Effector CD4-positive, alpha-beta T cell (primary cell): ENCODE measurements around the gene TIMM44.

Experiments
- DNase-seq: peaks from one replicate; pipeline ENCODE4 v3.0.0-alpha.2; 2020
- total RNA-seq: gene quantifications from one replicate; lab custom pipeline; 2026; lab: John Stamatoyannopoulos, UW

The TIMM44 gene, protein sequence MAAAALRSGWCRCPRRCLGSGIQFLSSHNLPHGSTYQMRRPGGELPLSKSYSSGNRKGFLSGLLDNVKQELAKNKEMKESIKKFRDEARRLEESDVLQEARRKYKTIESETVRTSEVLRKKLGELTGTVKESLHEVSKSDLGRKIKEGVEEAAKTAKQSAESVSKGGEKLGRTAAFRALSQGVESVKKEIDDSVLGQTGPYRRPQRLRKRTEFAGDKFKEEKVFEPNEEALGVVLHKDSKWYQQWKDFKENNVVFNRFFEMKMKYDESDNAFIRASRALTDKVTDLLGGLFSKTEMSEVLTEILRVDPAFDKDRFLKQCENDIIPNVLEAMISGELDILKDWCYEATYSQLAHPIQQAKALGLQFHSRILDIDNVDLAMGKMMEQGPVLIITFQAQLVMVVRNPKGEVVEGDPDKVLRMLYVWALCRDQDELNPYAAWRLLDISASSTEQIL
- total RNA-seq: 37.3 reads per million, percentile 61 among the genes with 10 or more reads in this experiment

DNA sequence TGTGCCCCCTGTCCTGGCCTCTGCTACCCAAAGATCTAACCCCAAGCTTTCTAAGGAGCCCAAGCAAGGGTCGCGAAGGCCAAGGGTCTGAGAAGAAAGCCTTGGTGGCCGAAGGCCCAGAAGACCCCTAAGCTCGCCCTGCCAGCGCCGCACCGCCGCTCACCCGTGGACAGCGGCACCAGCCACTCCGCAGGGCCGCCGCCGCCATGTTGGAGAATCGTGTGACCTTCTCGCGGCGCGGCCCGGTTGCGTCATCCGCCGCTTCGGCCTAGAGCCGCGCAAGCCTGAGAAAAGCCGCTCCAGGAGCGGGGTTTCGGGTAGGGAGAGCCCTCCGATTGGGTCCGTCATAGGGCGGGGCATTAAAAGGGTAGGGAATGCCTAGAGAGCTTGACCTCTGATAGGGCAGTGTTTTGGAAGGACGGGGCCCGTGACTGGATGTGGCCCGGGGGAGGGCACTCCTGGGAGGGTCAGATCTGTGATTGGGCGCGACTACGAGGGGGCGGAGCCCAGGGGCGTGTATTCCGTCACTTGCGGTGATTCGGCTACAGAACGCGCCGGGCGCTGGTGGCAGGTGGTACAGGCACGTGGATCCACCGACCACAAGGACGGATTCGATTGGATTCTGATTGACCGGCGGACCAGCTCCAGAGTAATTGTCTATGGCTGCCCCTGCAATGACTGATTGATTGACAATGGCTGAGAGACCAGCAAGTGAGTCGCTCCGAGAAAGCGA lies at the start of gene TIMM44:
TSS of gene TIMM44 (minus strand) at position 223 of the 733 bp plus-strand sequence. CDS start at position 208, 15 bp downstream.
- DNase-seq: peak; percentile 97

DNA sequence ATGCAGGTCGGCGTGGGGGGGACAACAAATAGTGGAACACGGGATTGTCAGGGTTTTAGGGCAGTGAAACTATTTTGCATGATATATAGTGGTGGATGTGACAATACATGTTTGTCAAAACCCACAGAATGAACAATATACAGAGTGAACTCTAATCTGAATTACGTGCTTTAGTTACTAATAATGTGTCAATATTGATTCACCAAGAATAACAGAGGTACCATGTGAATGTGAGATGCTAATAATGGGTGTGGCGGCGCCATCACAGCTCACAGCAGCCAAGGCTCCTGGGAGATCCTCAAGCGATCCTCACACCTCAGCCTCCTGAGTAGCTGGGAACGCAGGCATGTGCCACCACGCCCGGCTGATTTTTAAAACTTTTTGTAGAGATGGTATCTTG lies 49.1 kb upstream of the TIMM44 start:
- no peak for DNase-seq

DNA sequence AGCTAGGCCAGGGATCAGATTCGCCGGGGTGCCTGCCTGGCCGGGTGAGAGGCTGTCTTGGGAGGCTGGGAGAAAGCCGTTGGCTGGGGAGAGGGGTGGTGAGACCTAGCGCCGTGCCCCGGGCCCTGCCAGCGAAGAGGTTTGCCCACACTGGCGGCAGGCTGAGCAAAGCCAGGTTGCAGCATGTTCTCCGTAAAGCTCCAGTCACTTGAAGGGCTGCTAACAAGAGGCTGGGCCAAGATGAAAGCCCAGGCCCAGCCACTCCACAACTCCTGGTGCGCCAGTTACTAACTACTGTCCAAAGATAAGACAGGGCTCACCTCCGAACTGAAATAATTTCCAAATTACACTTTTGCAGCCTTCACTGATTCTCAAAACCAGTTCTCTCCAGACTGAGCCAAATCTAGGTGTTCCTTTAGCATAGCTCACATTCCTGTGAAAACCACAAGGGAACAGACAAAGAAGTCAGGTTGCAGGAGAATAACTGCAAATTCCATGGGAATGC lies 45.7 kb upstream of the TIMM44 start:
- no peak for DNase-seq

DNA sequence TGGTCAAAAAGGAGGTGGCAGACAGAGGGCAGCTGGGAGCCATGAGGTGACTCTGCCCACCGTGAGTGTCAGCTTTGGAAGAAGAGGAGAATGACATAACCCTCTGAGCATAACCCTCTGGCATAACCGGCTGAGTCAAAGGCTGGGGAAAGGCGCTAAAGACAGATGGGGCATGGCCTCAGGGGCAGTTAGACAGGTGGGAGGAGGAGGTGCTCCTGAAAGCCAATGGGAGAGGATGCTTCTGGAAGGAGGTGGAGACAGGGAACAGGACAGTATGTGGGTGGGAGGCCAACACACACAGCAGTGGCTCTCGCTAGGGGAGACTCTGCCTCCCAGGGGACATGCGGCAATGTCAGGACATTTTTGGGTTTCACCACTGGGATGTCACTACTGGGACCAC lies 44.8 kb upstream of the TIMM44 start:
- DNase-seq: no peak

DNA sequence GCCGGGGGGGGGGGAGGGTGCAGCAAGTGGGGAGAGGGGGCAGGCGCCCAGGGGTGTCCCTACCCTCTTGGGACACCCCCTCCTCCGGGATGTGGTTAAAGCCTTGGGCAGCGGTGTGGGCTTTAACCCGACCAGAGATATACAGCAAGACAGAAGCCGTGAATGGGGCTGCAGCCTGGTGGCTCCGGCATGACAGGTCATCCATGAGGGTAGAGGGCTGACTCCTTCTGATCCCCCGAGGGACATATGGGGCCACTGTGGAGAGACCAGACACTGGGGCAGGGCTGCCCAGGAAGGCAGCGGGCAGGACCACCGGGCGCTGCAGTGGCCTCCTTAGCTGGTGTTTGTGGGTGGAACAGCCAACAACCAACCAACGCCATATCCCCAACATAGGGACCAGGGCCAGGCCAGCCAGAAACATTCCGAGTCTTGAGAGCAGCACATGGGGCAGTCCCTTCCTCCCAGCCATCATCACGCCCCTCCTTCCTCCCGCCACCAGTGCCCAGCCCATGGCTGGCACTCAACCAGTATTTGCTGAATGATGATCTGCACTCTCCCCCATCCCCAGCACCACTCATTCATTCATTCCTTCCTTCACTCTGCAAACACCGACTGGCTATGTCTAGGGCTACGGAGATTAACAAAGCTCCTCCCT lies 43.8 kb upstream of the TIMM44 start:
- no peak for DNase-seq

DNA sequence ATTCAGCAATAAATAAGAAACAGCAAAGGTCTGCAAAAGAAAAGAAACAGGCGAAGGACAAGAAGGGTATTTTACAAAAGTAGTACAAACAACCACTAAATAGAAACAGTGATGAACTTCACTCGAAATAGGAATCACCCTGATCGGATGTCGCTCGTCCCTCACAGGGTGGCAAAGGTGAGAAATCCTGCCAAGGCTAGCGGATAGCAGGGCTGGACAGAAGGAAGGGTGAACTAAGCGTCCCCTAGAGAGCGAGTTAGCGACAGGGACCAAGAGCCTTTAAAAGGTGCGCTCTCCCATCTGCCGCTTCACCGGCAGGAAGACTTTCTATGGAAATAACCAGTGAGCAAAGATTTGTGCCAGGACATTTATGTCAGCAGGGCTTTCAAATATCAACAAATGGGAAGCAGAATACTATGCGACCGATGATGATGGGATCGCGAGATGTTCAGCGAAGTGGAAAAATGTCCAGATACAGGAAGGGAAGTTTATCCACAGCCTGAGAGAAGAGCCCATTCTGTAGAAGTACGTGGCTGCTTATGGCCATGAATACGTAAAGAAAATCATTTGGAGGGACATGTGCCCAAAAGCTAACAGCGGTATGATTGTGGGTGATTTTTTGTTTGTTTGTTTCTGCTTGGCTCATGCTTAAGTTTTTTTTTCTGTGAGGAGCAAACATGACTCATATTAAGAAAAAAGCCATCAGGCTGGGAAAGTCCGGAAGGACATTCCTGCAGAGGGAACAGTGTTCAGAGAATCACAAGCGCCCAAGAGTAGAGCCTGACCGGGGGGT lies 43.1 kb upstream of the TIMM44 start:
- DNase-seq: no peak

DNA sequence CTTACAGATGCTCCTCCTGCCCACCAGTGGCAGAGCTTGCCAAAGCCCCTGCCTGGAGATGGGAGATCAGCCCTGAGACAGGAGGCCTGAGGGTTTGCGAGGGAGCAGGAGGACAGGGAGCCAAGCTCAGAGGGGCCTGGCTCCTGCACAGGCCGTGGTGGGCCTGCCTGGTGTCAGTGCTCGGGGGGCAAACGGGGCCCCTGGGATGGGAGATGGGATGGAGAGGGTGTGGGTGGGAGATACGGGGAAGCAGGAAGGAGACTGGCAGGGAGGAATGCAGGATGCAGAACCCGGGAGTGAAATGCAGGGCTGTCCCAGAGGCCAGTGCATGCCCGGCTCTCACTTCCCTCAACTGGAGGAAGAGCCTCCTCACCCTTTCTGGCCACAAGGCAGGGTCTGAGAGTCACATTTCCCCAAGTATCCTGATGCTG lies 42.0 kb upstream of the TIMM44 start:
- DNase-seq: no peak

DNA sequence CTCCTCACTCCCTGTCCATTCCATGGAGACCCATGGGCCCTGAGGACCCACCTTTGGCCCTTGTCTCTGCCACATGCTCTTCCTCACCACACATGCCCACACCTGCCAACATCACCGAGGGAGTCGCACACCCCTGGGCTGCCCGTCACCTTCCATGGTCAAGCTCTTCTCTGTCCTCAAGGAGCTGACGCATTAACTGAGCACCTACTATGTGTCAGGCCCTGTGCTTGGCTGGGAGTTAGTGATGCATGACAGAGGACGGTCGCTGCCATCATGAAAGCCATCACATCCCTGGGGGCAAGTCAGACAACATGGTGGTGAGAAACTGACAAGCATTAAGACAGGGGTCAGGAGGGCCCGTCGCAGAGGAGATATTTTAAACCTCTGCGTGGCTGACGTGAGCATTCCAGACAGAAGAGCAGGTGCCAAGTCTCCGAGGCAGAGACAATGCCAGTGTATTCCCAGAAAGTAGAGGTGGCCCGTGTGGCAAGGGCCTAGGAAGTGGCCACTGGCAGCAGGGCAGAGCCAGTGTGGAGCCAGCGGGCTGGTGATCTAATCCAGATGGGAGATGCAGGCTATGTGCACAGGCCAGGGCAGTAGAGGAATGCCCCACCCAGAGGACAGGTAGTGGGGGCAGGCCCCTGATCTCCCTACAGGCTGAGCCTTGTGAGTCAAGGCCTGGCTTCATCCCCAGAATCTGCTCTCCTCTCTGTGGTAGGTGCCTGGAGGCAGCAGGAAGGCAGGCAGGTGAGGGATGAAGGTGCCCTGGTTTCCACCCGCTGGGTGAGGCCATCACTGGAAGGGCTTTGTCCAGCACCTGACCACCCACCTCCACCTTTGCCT lies 40.8 kb upstream of the TIMM44 start:
- no peak for DNase-seq

DNA sequence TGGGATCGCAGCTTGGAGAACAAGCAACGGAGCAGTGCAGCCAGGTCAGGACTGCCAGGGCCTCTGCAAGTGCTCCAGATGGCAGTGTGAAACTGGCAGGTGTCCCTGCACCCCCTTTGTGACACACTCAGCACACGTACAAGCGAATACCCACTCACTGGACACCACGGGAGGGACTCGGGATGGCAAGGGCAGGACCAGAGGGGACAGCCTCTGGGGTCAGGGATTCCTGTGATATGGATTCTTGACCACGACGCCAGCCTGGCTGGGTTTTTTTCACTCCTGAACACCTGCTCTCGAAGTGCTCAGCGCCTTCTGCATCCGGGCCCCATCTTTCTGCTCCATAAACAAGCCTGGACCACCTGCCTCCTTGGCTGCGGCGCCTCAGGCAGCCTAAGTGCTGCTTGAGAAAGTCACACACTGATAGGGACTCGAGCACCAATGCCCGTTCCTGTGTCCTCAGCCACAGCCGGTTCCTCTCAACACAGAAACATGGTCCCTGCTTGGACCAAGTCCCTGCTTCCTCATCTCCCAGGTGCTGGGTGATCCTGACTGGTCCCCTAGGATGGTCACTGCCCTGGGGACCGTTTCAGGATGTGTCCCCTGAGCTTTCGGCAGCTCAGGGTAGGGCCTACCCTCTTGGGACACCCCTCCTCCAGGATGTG lies 40.0 kb upstream of the TIMM44 start:
- no peak for DNase-seq

DNA sequence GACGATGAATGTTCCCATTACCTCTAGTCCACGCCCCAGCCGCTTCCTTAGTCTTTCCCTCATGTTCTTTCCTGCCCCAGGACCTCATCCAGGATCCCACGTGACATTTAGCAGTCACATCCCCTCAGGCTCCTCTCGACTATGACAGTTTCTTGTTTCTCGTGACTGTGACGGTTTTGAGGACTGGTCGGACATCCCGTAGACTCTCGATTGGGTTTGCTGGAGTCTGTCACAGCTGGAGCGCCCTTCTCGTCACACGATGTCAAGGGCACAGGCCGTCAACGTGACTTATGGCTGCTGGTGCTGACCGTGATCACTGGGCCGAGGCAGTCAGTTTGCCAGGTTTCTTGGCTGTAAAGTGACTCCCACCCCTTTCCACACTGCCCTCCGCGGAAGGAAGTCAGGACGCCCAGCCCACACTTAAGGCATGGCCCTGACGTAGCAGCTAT lies 39.2 kb upstream of the TIMM44 start:
- DNase-seq: no peak

DNA sequence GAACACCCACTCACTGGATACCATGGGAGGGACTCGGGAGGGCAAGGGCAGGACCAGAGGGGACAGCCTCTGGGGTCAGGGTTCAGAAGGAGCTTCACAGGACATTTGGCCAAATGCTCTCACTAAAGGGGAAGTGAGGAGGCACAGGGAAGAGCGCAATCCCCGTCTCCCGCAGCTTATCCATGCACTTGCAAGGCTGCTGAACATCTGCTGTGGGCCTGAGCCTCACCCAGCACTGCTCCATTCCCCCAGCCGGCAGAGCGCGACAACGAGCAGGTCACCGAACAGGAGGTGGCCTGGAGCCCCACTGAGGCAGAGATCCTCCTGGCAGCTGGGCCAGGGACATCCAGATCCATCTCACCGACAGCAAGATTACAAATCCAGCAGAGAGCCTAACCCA lies 38.6 kb upstream of the TIMM44 start:
- no peak for DNase-seq

DNA sequence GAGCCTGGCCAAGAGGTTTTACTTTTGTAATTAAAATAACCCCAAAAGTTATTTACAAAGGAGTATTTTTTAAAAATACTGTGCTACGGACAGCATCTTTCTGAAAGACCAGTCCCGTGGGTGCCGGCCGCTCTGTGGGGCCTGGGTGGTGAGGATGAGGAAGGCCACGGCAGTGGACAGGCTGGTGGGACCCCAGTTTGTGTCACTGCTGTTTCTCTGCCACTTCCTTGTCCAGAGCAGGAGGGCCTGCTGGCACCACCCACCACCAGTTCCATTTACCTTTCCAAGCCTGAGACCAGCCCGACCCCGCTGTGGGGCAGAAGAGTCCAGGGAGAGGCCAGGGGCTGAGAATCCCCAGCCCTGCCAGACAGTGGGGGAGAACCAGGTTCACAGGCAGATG lies 38.2 kb upstream of the TIMM44 start:
- DNase-seq: no peak

DNA sequence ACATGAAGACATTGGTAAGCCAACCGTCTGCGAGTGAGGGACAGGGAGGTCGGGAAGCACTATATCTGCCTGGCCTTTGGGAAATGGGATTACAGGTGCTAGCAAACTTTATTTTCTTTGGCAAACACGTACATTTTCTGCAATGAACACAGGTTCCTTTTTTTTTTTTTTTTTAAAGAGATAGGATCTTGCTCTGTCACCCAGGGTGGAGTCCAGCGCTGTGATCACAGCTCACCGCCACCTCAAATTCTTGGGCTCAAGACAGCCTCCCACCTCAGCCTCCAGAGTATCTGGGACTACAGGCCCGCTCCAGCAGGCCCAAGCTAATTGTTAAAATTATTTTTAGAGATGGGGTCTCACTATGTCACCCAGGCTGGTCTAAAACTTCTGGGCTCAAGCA lies 37.7 kb upstream of the TIMM44 start:
- no peak for DNase-seq

DNA sequence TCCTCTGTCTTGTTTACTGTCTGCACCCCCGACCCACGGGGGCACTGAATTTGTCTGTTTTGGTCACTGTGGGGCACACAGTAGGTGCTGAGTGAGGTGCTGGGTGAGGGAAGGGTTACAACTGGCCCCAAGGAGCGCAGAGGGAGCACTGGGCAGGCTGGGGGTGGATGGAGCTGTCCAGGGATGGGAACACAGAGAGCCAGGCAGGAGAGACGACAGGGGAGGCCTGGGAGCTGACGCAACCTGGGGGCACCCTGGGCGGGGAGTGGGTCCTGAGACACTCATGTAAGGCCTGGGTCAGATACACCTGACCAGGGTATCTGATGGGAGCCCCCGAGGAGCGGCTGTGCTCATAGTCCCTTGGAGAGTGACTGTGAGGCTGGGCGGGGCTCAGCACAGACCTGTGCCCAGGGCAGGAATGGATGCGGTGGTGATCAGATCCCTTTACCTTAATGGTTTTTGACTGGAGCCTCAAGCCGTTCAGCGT lies 37.2 kb upstream of the TIMM44 start:
- DNase-seq: no peak

DNA sequence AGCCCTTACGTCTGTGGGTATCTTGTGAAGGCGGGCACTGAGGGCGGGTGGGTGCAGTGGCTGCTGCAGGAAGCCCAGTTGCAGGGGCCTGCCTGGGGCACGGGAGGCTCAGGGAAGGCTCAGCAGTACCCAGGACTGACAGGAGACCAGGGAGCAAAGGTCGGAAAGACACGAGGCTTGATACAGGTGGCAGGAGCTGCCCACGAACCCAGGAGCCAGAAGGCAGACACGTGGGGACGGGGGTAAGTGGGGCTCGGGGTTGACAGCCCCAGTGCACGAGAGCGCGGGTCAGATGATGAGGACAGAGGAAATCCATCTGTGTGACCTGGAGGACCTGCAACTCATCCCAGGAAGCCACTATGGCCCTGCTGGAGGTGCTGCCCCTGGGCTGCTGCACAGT lies 36.7 kb upstream of the TIMM44 start:
- no peak for DNase-seq

DNA sequence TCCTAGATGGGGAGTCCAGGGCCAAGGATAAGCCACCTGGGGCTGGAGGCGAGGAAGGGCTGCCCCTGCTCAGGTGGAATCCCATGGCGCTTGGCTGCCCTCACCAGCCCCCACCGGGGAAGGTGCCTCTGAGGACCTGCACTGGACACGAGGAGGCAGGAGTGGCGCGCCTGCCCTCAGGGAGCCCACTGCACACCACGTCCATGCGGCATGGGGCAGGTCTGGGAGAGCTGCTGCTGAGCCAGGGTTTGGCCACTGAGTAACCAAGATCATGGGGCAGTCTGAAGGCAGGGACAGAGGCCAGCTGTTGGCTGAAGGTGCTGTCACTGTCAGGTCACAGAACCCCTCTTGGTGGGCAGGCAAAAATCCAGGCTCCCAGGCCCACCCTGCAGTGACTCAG lies 36.1 kb upstream of the TIMM44 start:
- DNase-seq: no peak

DNA sequence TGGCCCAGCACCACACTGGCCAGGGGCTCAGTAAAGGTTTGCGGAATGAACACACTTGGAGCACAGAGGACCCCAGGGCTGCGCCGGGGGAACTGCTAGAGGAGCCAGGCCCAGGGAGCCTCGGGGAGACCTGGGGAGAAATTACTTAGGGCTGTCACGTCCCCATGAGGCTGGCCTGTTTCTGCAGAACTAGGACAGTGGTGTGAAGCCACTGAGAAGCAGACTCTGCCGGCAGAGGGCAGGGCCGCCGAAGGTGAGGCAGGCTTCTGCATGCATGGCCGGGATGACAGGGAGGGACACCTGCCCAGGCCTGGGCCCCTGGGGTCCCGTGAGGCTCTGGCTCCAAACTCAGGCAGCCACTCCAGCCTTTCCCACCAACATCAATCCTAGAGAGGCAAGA lies 35.5 kb upstream of the TIMM44 start:
- no peak for DNase-seq

DNA sequence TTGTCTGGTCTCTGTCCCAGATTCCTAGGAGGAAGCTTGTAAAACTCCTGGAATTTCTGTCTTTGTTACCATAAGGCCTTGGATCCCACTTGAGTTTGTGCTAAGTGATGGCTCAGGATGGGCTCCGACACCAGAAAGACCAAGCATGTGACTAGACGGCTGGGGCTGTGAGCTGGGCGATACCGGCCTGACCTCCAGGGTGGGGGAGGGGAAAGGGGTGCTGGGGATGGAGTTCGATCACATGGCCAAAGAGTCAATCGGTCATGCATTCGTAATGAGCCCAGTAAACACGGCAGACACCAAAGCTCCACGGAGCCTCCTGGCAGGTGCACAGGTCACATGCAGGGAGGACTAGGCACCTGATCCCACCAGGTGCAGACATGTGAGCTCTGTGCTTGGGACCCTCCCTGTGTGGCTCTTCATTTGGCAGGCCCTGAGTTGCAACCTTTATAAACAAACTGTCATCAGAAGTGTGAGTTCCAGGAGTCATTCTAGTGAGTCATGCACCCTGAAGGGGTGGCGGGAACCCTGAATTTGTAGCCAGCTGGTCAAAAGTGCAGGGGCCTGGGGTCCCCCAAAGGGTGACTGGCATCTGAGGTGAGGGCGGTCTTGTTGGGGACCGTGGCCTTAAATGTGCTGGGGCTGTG lies 34.8 kb upstream of the TIMM44 start:
- DNase-seq: no peak

DNA sequence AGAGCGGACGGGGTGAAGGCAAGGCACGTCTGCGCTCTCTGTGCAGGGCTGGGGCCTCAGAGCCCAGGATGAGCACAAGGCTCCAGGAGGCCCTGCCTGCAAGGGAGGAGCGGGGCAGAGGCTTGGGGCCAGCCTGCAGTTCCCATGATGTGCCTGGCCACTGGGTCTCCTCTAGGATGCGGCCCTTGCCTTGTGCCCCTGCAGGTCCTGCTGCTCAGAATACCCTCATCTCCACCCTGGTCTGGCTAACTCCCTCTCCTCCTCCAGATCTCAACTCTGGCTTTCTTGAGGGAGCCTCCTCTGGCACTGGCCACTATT lies 34.2 kb upstream of the TIMM44 start:
- DNase-seq: no peak

DNA sequence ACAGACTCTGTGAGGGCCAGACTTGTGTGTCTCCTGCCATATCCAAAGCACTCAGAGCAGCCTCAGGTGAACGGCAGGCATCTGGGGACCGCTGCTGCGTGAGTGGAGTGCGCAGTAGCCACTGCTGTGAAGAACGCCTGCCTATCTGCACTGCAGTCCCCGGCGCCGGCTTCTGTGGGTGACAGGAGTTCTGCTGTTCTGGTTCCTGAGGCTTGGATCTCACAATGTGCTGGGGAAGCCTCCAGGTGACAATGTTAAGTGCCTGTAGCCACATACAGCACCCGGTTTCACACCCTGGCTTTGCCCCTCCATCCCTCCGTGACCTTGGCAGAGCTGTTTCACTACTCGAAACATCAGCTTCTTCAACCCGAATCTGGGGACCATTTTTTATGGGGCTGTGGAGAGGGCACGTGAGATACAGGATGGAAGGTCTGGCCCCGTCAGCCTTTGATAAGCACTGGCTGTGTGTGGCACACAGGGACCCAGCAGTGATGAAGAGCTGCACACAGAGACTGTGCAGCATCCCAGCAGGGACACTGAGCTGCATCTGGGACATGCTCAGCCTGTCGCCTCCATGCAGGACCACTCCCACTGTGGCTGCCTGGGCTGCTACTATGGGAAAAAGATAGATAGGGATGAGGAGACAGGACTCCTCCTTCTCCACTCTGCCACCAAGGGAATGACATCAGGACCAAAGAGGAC lies 33.7 kb upstream of the TIMM44 start:
- DNase-seq: no peak
